ENCODE measurements around the gene DYNLT5.
A peak's percentile ranks its signal among the peaks of the same experiment; 100 is the strongest.
"Not testable (repeated sequence)": the region's sequence is repeated elsewhere in the genome, so short reads cannot be mapped to it uniquely, and the experiment has no call there.

DYNLT5 gene

GRCh38 chr1:66788231-66788939 lies 36.1 kb downstream of the DYNLT5 start:
- no peak for DNase-seq (ENCODE audit: low read depth)

- no peak for DNase-seq (ENCODE audit: low read depth)
Observed at GRCh38 chr1:66791621-66792610, 39.7 kb downstream of the DYNLT5 start.

- not testable (repeated sequence) for DNase-seq (ENCODE audit: low read depth)
Observed at GRCh38 chr1:66795839-66796238, 43.6 kb downstream of the DYNLT5 start.

GRCh38 chr1:66809245-66809644 lies 57.0 kb downstream of the DYNLT5 start:
- no peak for DNase-seq (ENCODE audit: low read depth)

- peak; percentile 15 for DNase-seq (ENCODE audit: low read depth)
Observed at GRCh38 chr1:66809736-66810326, 57.6 kb downstream of the DYNLT5 start.

- no peak for DNase-seq (ENCODE audit: low read depth)
Observed at GRCh38 chr1:66824771-66825170, 72.5 kb downstream of the DYNLT5 start.

Measured in non-pigmented ciliary epithelial cell (primary cell).